Measurements from ENCODE around the gene PRDX3. TPM values are rescaled to one million over a fixed set of nuclear protein-coding genes. Genes with fewer than 3 reads are reported as not detected.

The PRDX3 gene
- total and polyA plus RNA-seq, 2 of the 4 experiments (the other 2 are of a cell fraction): 169 to 187 TPM

GRCh38 chr10:119132521-119133345 is 45.9 kb downstream of the PRDX3 start:
- Histone ChIP-seq H3K27me3 (ENCODE audit: control insufficient read depth, insufficient read depth, low read length) (no peaks in the 10 kb centered on the region), H2BK120ac (ENCODE audit: low read depth, low read length) (no peak overlapping the region), H2AK5ac (ENCODE audit: low read depth, low read length) (no peak overlapping the region), H3K56ac (ENCODE audit: extremely low read depth, insufficient read depth, low read length) (no peak overlapping the region), H3K4me2 (ENCODE audit: low read depth, low read length) (no peak overlapping the region), H3K4me1 (ENCODE audit: control insufficient read depth, insufficient read depth, low read length) (peaks cover 16% of the 10 kb centered on the region), H4K5ac (ENCODE audit: low read depth, low read length) (no peak overlapping the region), H3K14ac (replicated peaks; ENCODE audit: low read depth, low read length) (no peak overlapping the region), H3K79me1 (ENCODE audit: low read depth in 1 of 2, low read length in 2 of 2) (peaks cover 8 to 34% of the 10 kb centered on the region in 2 experiments; a peak in 3 of 4 replicates), H2BK5ac (ENCODE audit: low read depth, low read length, poor library complexity, severe bottlenecking) (no peak overlapping the region), H3K4me3 (ENCODE audit: insufficient read depth, low read depth, low read length) (no peak overlapping the region), H4K20me1 (ENCODE audit: insufficient read depth, low read length) (no peaks in the 10 kb centered on the region), H2AK9ac (replicated peaks; ENCODE audit: low read depth, low read length, poor library complexity) (no peak overlapping the region), H3K27ac (ENCODE audit: insufficient read depth, low read length) (no peak overlapping the region), H3K18ac (ENCODE audit: low read depth, low read length) (no peak overlapping the region), H3K9ac (ENCODE audit: low read depth, low read length) (no peak overlapping the region), H3K9me3 (ENCODE audit: control insufficient read depth, insufficient read depth, low read length) (no peaks in the 10 kb centered on the region), H4K8ac (ENCODE audit: low read depth in 2 of 2, low read length in 2 of 2) (no peak overlapping the region), H2BK20ac (ENCODE audit: low read depth, low read length) (no peak overlapping the region), H3K36me3 (ENCODE audit: control insufficient read depth, insufficient read depth, low read length) (peaks cover 36% of the 10 kb centered on the region), H3K9me1 (ENCODE audit: insufficient read depth, low read length) (peaks cover 9% of the 10 kb centered on the region), H4K91ac (ENCODE audit: insufficient read depth, low read depth, low read length) (no peak overlapping the region), H3K4ac (ENCODE audit: low read depth, low read length) (no peak overlapping the region), H3K23ac (ENCODE audit: low read depth, low read length) (no peak overlapping the region), H2BK15ac (ENCODE audit: low read depth, low read length) (no peak overlapping the region; the same call in 2 of the 3 replicates), H2AFZ (replicated peaks; ENCODE audit: low read length, poor library complexity) (no peak overlapping the region)
- WGBS, 2 experiments (ENCODE audit: extremely low coverage in 2 of 2, insufficient read length in 1 of 2): 83% methylated on average over 9 of the region's 14 CpGs; no CpG with 5 or more reads in 1 of the 2 experiments
- ATAC-seq (ENCODE audit: low read depth) (no peak), DNase-seq (no peak)
- in situ Hi-C loops (cut with MboI; ENCODE audit: low sequenced_read_pairs) (no loop called here), dilution Hi-C loops (cut with HindIII; ENCODE audit: low sequenced_read_pairs, unreplicated experiment) (no loop called here), intact Hi-C loops (cut with micrococcal nuclease) (no loop called here)
- TF ChIP-seq RAD21 (IDR thresholded peaks at IDR 0.05; ENCODE audit: low read length) (no peak), MXI1 (IDR thresholded peaks at IDR 0.05; ENCODE audit: borderline replicate concordance, low read depth, low read length) (no peak), MAZ (IDR thresholded peaks at IDR 0.05; ENCODE audit: borderline replicate concordance, low read depth, low read length) (no peak), FOS (IDR thresholded peaks at IDR 0.05; ENCODE audit: low read depth, low read length) (no peak), NFE2L2 (IDR thresholded peaks at IDR 0.05; ENCODE audit: low read depth, low read length) (no peak), ELK1 (IDR thresholded peaks at IDR 0.05; ENCODE audit: borderline replicate concordance, low read depth, low read length) (no peak), CHD1 (IDR thresholded peaks at IDR 0.05; ENCODE audit: low read depth, low read length) (no peak), RFX5 (IDR thresholded peaks at IDR 0.05; ENCODE audit: low read depth, low read length) (no peak), USF2 (IDR thresholded peaks at IDR 0.05; ENCODE audit: low read depth, low read length) (no peak), CTCF (conservative IDR thresholded peaks at IDR 0.05; ENCODE audit: low read depth, low read length) (no peak), MAFK (IDR thresholded peaks at IDR 0.05; ENCODE audit: low read depth, low read length) (no peak), BHLHE40 (IDR thresholded peaks at IDR 0.05; ENCODE audit: low read depth, low read length) (no peak), CEBPB (IDR thresholded peaks at IDR 0.05; ENCODE audit: low read depth, low read length) (no peak), POLR2A (IDR thresholded peaks at IDR 0.05; ENCODE audit: low read depth, low read length) (no peak), SMC3 (IDR thresholded peaks at IDR 0.05; ENCODE audit: low read depth, low read length) (no peak)
- CTCF ChIA-PET: interaction anchor here (0.8 kb wide), 1 partner anchor 66 kb away, joined by 3 read pairs; no protein-coding TSS in a partner anchor
- POLR2A ChIA-PET (ENCODE audit: unreplicated experiment): no interaction called here
- BruUV-seq (replicated peaks): no TSS peak
